K562 (cell line): ENCODE measurements around the gene GRIA3. TPM values are rescaled to one million over a fixed set of nuclear protein-coding genes. Genes with fewer than 3 reads are reported as not detected.

Experiments
- ATAC-seq: fragments of 200-7000 bp; cut with Tn5 transposase; 3 replicates; pipeline ENCODE4 v1.9.1; 2020; ENCODE audit warnings: moderate library complexity
- BruUV-seq: library from RNA; stranded (reverse); fragments of 400-500 nt; replicated peaks from 2 replicates; lab custom pipeline; 2021; lab: Mats Ljungman, UMichigan
- CTCF ChIA-PET: fragments of 300-600 bp; formaldehyde crosslinking; extraction: SDS; loops from one replicate; lab custom pipeline; 2021; ENCODE audit warnings: low intra/inter-chr PET ratio; lab: Yijun Ruan, JAX
- POLR2A ChIA-PET: fragments of 300-600, 350-650 bp; sonication (Branson Sonifier 250); formaldehyde crosslinking; extraction: SDS; loops from one replicate; lab custom pipeline; 2021; ENCODE audit warnings: antibody characterized with exemption, inconsistent platforms; lab: Yijun Ruan, JAX
- DNase-seq, 4 experiments: peaks; one replicate each; pipeline versions ENCODE4 v3.0.0 to v3.0.0-alpha.2; 2011 to 2018; ENCODE audit warnings: low spot score in 3 of 4, mixed read lengths in 3 of 4; ENCODE audit errors: extremely low read depth in 1 of 4
- FAIRE-seq: peaks from 2 replicates; lab custom pipeline; 2011; peaks lifted over from hg19 to GRCh38; lab: Jason Lieb, UNC
- H2AFZ ChIP-seq: 2 replicates; pipeline ENCODE4 v1.6.0; 2011; ENCODE audit warnings: low read depth, low read length, control low read depth, inconsistent platforms
- H3K27ac ChIP-seq: fragments of 200-600 bp; 3 replicates; pipeline ENCODE4 v1.8.0; 2011; ENCODE audit warnings: low read depth, mild to moderate bottlenecking, control low read depth, inconsistent platforms, low read length, moderate library complexity, mixed read lengths; ENCODE audit errors: extremely low read depth
- H3K27me3 ChIP-seq, 2 experiments: fragments of 300-600 bp in 1 of 2; 2 replicates in 1 of 2; 3 replicates in 1 of 2; pipeline versions ENCODE4 v1.6.0 to v1.8.0; 2011; ENCODE audit warnings: inconsistent platforms in 2 of 2, low read length in 2 of 2, mild to moderate bottlenecking in 1 of 2, mixed read lengths in 1 of 2, moderate library complexity in 1 of 2; ENCODE audit not compliant: control insufficient read depth in 2 of 2, insufficient read depth in 2 of 2
- H3K36me3 ChIP-seq: fragments of 300-600 bp; 3 replicates; pipeline ENCODE4 v1.8.0; 2011; ENCODE audit warnings: mild to moderate bottlenecking, low read length, inconsistent platforms; ENCODE audit not compliant: control insufficient read depth, insufficient read depth
- H3K4me1 ChIP-seq, 2 experiments: fragments of 200-600 bp in 1 of 2; replicated peaks in 1 of 2; 2 replicates in 1 of 2; 3 replicates in 1 of 2; pipeline versions ENCODE4 v1.5.1 to v1.8.0; 2011; ENCODE audit warnings: inconsistent platforms in 2 of 2, low read length in 2 of 2, mild to moderate bottlenecking in 1 of 2, mixed read lengths in 1 of 2, moderate library complexity in 1 of 2; ENCODE audit not compliant: control insufficient read depth in 2 of 2, insufficient read depth in 2 of 2
- H3K4me2 ChIP-seq: 2 replicates; pipeline ENCODE4 v1.6.1; 2011; ENCODE audit warnings: low read length, control low read depth, inconsistent platforms, mixed read lengths; ENCODE audit not compliant: insufficient read depth
- H3K4me3 ChIP-seq: fragments of 200-600 bp; sonication (generic), shearing (Covaris generic); 2 replicates; pipeline ENCODE4 v1.5.1; 2016; ENCODE audit warnings: control low read depth, inconsistent platforms
- H3K79me2 ChIP-seq: fragments of 200-600 bp; 3 replicates; pipeline ENCODE4 v1.8.0; 2011; ENCODE audit warnings: low read length, inconsistent platforms; ENCODE audit not compliant: control insufficient read depth, insufficient read depth
- H3K9ac ChIP-seq, 2 experiments: 2 replicates each; pipeline versions ENCODE4 v1.6.0 to v1.6.1; 2011; ENCODE audit warnings: low read depth in 2 of 2, low read length in 2 of 2, control low read depth in 1 of 2, inconsistent platforms in 1 of 2, mild to moderate bottlenecking in 1 of 2, mixed read lengths in 1 of 2; ENCODE audit not compliant: insufficient read depth in 1 of 2
- H3K9me1 ChIP-seq: one replicate; pipeline ENCODE4 v1.6.0; 2011; ENCODE audit warnings: inconsistent platforms, mild to moderate bottlenecking, low read length, moderate library complexity; ENCODE audit not compliant: control insufficient read depth, insufficient read depth
- H3K9me3 ChIP-seq: replicated peaks from 2 replicates; pipeline ENCODE4 v1.5.1; 2011; ENCODE audit warnings: low read depth, low read length, inconsistent platforms; ENCODE audit not compliant: control insufficient read depth, insufficient read depth
- H4K20me1 ChIP-seq: replicated peaks from 2 replicates; pipeline ENCODE4 v1.6.1; 2011; ENCODE audit warnings: low read length, inconsistent platforms, mixed read lengths; ENCODE audit not compliant: control insufficient read depth, insufficient read depth
- DPF2 ChIP-seq: fragments of 450-650 bp; IDR thresholded peaks from 2 replicates; pipeline ENCODE4 v1.6.1; 2016
- ELF4 ChIP-seq: fragments of 450-650 bp; formaldehyde crosslinking; IDR thresholded peaks from 2 replicates; pipeline ENCODE4 v1.4.0; 2022; ENCODE audit warnings: missing genetic modification characterization
- HDAC1 ChIP-seq, 2 experiments: fragments of 450-650 bp; IDR thresholded peaks; 2 replicates each; pipeline ENCODE4 v1.6.1; 2016 to 2017; ENCODE audit warnings: inconsistent platforms in 1 of 2, mild to moderate bottlenecking in 1 of 2, moderate library complexity in 1 of 2
- KLF13 ChIP-seq: fragments of 450-650 bp; IDR thresholded peaks from 2 replicates; pipeline ENCODE4 v1.6.1; 2016; ENCODE audit warnings: missing genetic modification characterization, low read depth, mild to moderate bottlenecking, missing compliant biosample characterization, moderate library complexity, borderline replicate concordance
- NONO ChIP-seq, 2 experiments: fragments of 200-400 bp in 1 of 2; fragments of 450-650 bp in 1 of 2; formaldehyde crosslinking in 1 of 2; IDR thresholded peaks; 2 replicates each; pipeline ENCODE4 v1.6.1; 2017; ENCODE audit warnings: low read depth in 2 of 2, mild to moderate bottlenecking in 2 of 2, moderate library complexity in 2 of 2, low read length in 1 of 2
- OTX1 ChIP-seq: fragments of 450-650 bp; formaldehyde crosslinking; IDR thresholded peaks from 2 replicates; pipeline ENCODE4 v1.4.0; 2022; ENCODE audit warnings: mild to moderate bottlenecking
- PTBP1 ChIP-seq: fragments of 200-400 bp; formaldehyde crosslinking; IDR thresholded peaks from 2 replicates; pipeline ENCODE4 v1.6.1; 2017; ENCODE audit warnings: low read depth, low read length
- TCF3 ChIP-seq: sonication (generic); formaldehyde crosslinking; IDR thresholded peaks from 2 replicates; pipeline ENCODE4 v1.4.0; 2020; ENCODE audit warnings: mild to moderate bottlenecking, missing genetic modification reagents
- ZBED1 ChIP-seq: IDR thresholded peaks from 2 replicates; pipeline ENCODE4 v1.6.1; 2014
- ZNF311 ChIP-seq: fragments of 250-450 bp; sonication (Bioruptor Pico); IDR thresholded peaks from 2 replicates; pipeline ENCODE4 v1.4.0; 2020; ENCODE audit warnings: mild to moderate bottlenecking, moderate library complexity
- ZNF696 ChIP-seq: fragments of 250-450 bp; sonication (Bioruptor Pico); conservative IDR thresholded peaks from 2 replicates; pipeline ENCODE4 v1.4.0; 2020; ENCODE audit warnings: mild to moderate bottlenecking, moderate library complexity
- WGBS: fragments of 100-300 bp; shearing (Covaris generic); methylation state at CpG from one replicate; pipeline ENCODE4 v1.1.6; 2016; ENCODE audit warnings: low coverage, mixed read lengths; ENCODE audit not compliant: insufficient coverage; ENCODE audit errors: missing lambda C conversion rate; 5-methylcytosine and 5-hydroxymethylcytosine counted together
- in situ Hi-C: fragments of 300-500 bp; cut with MboI; formaldehyde crosslinking; loops from 4 replicates; pipeline ENCODE4 v1.15.0; 2018; ENCODE audit warnings: inconsistent platforms, mixed read lengths
- intact Hi-C: fragments of 100-400 bp; cut with micrococcal nuclease; formaldehyde crosslinking; loops from 2 replicates; pipeline ENCODE4 v1.14.2; 2022
- polyA plus RNA-seq, 8 experiments: library from polyadenylated mRNA; depleted of rRNA in 4 of 8; stranded (reverse) in 5 of 8; unstranded in 3 of 8; fragments of >200 nt; fragmentation: Nextera tagmentation in 2 of 8; fragmentation: Illumina TruSeq in 1 of 8; extraction: Ambion mirVana in 2 of 8; extraction: Trizol in 1 of 8; gene quantifications; 2 replicates each; pipeline versions ENCODE4 v1.2.1 to v1.2.3, GENCODE V29; 2011 to 2014; ENCODE audit warnings: inconsistent platforms in 1 of 8, missing spikeins in 1 of 8
- total RNA-seq, 7 experiments: library from RNA; depleted of rRNA in 6 of 7; stranded (reverse); fragments of >200 nt in 6 of 7; fragmentation: Illumina TruSeq in 2 of 7; extraction: Trizol in 2 of 7; gene quantifications; 2 replicates each; pipeline versions ENCODE4 v1.2.1 to v1.2.3, GENCODE V29; 2011 to 2021; ENCODE audit warnings: low replicate concordance in 1 of 7
- TF ChIP-seq, protein P1 (sequence below), 2 experiments: fragments of 450-650 bp in 1 of 2; sonication (generic) in 1 of 2; formaldehyde crosslinking in 1 of 2; IDR thresholded peaks in 1 of 2; conservative IDR thresholded peaks in 1 of 2; 2 replicates each; pipeline versions ENCODE4 v1.6.1 to v1.8.1; 2016 to 2023; ENCODE audit warnings: mild to moderate bottlenecking in 2 of 2, moderate library complexity in 2 of 2, inconsistent platforms in 1 of 2, missing genetic modification reagents in 1 of 2
- TF ChIP-seq, protein P2 (sequence below): fragments of 250-450 bp; sonication (Bioruptor Pico); IDR thresholded peaks from 2 replicates; pipeline ENCODE4 v1.5.0; 2021; ENCODE audit warnings: mild to moderate bottlenecking, moderate library complexity
- TF ChIP-seq, protein P3 (sequence below): fragments of 450-650 bp; IDR thresholded peaks from 2 replicates; pipeline ENCODE4 v1.6.1; 2016; ENCODE audit warnings: missing biosample characterization, missing genetic modification characterization

GRIA3 gene
- total and polyA plus RNA-seq, 9 of the 15 experiments (the other 6 are each of a cell fraction or from before 2014, with no cell fraction given), result 0.10 TPM; not detected in 8

DNA sequence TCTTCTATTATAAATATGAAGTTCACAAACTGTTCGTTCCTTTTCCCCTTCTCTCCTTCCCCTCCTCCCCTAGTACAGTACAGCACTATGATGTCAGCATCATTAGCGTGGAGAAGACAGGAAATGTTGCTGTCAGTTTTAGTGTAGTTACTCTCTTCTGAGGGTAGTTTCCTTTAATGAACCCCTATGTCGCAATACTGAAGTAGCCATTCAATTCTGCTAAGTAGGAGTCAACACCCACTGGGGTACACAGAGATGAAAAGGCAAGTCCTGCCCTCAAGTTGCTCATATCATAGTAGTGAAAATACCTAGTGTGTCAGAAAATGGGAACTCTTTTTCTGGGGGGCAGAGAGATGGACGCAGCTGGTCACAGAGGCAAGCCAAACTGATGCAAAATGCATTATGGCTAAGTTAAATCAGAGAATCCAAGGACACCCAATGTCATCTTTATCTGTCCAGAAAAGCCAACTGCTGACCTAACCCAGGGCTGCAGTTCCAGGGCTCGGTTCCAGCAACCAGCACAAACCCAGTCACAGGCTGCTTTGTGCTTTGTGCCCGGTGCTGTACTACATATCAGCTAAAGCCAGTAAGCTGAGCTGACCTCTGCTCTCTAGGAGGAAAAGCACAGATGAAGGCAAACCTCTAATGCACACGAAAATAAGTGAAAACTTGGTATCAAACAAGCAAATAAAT is 31.5 kb downstream of the GRIA3 start (continued):
- TF ChIP-seq, protein P1, sequence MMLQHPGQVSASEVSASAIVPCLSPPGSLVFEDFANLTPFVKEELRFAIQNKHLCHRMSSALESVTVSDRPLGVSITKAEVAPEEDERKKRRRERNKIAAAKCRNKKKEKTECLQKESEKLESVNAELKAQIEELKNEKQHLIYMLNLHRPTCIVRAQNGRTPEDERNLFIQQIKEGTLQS (IDR thresholded peaks at IDR 0.05), result peak; percentile 24; the same call in 1 of the 2 replicates
- TF ChIP-seq, protein P1 (CRISPR knock-in tag; conservative IDR thresholded peaks at IDR 0.05), result no peak
- TF ChIP-seq ZNF311 (CRISPR knock-in tag), result no peak
- TF ChIP-seq PTBP1, result no peak
- TF ChIP-seq ZBED1, result no peak

DNA sequence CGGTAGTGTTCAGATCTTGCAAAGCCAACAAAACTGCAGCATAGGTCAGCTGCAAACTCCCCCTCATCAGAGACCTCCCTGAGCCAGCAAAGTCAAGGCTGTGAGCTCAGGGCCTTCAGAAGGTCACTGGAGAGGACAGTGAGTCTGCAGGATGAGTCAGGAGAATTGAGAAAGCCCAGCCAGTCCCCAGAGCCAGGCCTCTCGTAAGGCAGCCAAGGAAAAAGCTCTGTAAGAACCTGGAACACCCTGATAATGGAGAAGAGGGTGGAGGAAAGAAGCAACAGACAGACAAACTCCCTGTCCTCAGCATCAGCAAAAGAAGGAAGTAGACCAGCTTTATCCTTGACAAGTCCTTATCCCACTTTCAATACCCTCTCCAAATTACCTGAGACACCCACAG is 33.0 kb downstream of the GRIA3 start:
- DNase-seq (peak; percentile 21 to 83 (median 52)), FAIRE-seq (peak; percentile 98), ATAC-seq (peak; percentile 97)
- H3K9me1 ChIP-seq, result no peaks in the 10 kb centered on the region
- H4K20me1 ChIP-seq, result no peaks in the 10 kb centered on the region
- no peaks in the 10 kb centered on the region for H3K27me3 ChIP-seq
- intact Hi-C loops, result no loop called here
- no peaks in the 10 kb centered on the region for H3K9me3 ChIP-seq
- H3K79me2 ChIP-seq, result no peaks in the 10 kb centered on the region
- peak overlapping the region; percentile 88 for H3K27ac ChIP-seq
- H3K9ac ChIP-seq, result 0 out of 4 replicates have a peak overlapping the region, but pooled peaks of 1 of the 2 experiments have one; percentile 46
- WGBS, result 0% methylated on average over 2 of the region's 2 CpGs
- in situ Hi-C loops, result no loop called here
- no TSS peak for BruUV-seq
- peak overlapping the region; percentile 66; the same call in 1 of the 2 replicates for H2AFZ ChIP-seq
- POLR2A ChIA-PET, result interaction anchor here (0.8 to 1.6 kb wide), 3 partner anchors 13 to 21 kb away, joined by 3 to 4 read pairs (median 3); no protein-coding TSS in a partner anchor
- peak overlapping the region; percentile 70 for H3K4me2 ChIP-seq
- peaks cover 7 to 36% of the 10 kb centered on the region in 2 experiments for H3K4me1 ChIP-seq
- H3K36me3 ChIP-seq, result no peaks in the 10 kb centered on the region
- CTCF ChIA-PET, result no interaction called here
- no peak overlapping the region for H3K4me3 ChIP-seq
- TF ChIP-seq HDAC1 (IDR thresholded peaks at IDR 0.05), result peak in 1 of 2 experiments; percentile 28; a peak in 1 of 4 replicates
- TF ChIP-seq ZNF696 (CRISPR knock-in tag), result no peak
- TF ChIP-seq, protein P2, sequence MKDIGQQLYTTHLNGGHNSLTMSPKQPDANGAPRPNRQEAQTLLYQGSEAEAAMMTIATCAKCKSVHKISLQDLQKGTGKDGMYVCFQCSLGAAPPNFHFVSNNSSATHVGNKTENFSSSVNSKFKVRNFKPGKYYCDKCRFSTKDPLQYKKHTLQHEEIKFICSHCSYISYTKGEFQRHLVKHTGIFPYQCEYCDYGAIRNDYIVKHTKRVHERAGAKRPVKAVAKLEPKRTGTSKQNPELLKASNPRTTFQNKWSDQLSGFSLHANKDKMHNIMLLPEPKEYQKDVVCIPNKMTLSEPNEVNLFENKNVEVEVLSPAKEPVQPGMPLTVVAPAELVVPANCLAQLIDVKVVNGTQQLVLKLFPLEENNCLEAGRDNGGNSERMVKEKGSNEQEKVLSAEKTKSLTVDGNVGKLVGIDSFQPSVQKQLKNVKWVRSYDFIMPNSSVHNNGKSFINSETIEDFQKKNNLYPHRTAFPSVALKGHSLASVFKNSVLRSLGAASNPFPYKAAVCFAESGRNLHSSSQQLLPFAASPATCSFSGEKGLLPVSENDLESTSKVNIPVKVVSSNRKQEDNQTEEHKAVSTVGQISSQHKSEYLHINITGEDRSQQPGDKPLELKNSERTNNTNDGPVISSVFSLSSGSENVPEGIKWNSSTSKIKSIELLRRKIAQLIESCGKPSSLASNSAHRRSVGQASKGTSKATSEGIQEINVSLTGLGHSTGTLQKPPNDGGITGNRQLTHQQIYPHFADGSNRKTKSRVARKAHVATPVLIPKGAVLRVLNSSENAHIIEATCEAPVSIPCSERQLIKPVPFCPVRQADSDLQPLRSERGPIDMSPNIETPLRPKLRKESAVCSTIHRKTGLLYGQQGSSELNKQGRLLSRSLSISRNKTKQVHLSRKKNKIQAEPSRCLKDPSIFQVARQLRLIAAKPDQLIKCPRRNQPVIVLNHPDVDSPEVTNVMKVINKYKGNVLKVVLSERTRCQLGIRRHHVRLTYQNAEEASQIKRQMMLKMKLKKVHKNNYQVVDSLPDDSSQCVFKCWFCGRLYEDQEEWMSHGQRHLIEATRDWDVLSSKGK (CRISPR knock-in tag), result no peak
- 0 out of 4 replicates have a peak, but pooled peaks of 1 of the 2 experiments have one; percentile 32 for TF ChIP-seq NONO (IDR thresholded peaks at IDR 0.05; ENCODE audit: low read depth in 2 of 2, low read length in 1 of 2)
- no peak for TF ChIP-seq KLF13
- peak; percentile 82 for TF ChIP-seq DPF2
- no peak for TF ChIP-seq OTX1 (CRISPR knock-in tag)
- TF ChIP-seq TCF3 (CRISPR knock-in tag), result 0 out of 2 replicates have a peak, but pooled peaks have one; percentile 37
- TF ChIP-seq, protein P3, sequence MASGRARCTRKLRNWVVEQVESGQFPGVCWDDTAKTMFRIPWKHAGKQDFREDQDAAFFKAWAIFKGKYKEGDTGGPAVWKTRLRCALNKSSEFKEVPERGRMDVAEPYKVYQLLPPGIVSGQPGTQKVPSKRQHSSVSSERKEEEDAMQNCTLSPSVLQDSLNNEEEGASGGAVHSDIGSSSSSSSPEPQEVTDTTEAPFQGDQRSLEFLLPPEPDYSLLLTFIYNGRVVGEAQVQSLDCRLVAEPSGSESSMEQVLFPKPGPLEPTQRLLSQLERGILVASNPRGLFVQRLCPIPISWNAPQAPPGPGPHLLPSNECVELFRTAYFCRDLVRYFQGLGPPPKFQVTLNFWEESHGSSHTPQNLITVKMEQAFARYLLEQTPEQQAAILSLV (tag), result no peak
- no peak for TF ChIP-seq ELF4 (CRISPR knock-in tag)
